GM21723 (cell line): ENCODE measurements around the gene RADIL.
A peak's percentile ranks its signal among the peaks of the same experiment; 100 is the strongest.
"Not testable (repeated sequence)": the region's sequence is repeated elsewhere in the genome, so short reads cannot be mapped to it uniquely, and the experiment has no call there.

Experiments
- ATAC-seq: cut with Tn5 transposase; IDR thresholded peaks from one replicate; pipeline ENCODE4 v1.9.1; 2021; ENCODE audit warnings: mild to moderate bottlenecking, moderate library complexity; ENCODE audit not compliant: unreplicated experiment

Gene RADIL, protein sequence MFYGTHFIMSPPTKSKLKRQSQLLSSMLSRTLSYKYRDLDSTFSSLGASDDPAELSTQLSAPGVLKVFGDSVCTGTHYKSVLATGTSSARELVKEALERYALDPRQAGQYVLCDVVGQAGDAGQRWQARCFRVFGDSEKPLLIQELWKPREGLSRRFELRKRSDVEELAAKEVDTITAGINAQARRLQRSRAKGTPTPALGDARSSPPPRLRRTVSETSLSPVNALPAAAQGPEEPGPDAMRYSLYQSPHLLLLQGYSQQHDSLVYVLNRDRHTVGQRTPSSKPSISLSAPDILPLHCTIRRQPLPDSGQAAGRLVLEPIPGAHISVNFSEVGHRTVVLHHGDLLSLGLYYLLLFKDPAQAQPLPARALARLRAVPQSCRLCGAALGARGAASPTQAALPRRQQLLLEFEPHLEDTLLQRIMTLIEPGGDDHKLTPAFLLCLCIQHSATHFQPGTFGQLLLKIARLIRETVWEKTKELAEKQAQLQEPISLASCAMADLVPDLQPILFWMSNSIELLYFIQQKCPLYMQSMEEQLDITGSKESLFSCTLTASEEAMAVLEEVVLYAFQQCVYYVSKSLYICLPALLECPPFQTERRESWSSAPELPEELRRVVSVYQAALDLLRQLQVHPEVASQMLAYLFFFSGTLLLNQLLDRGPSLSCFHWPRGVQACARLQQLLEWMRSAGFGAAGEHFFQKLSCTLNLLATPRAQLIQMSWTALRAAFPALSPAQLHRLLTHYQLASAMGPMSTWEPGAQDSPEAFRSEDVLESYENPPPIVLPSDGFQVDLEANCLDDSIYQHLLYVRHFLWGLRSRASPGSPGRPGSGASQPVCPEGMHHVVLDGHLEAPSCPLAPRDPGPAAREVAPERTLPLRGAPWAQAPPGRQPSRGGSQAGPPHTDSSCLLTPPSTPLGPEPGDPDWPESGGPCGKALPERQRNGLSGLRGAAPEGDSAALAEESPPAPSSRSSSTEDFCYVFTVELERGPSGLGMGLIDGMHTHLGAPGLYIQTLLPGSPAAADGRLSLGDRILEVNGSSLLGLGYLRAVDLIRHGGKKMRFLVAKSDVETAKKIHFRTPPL

GRCh38 chr7:4883372-4884144 lies at the start of gene RADIL:
RADIL (minus strand) TSS chr7:4883716; CDS start chr7:4878139, 5,577 bp downstream.
- ATAC-seq: peak; percentile 75

DNA sequence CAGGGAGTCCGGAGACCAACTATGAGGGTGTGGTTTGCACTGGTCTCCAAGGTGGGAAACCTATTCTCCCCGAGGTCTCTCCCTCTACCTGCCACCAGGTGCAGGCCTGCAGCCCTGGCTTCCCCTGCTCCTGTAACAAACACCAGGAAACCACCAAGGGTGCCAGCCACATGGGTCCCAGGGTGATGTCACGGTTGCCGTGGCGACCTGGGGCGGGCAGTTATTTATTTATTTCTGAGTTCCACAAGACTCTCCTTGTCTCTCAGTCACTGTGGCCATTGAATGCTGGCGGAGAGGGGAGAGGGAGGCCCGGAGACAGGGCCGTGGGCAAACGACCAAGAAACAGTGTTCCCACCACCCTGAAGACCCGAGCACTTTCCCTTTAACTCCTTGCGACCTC lies 48.4 kb upstream of the RADIL start:
- ATAC-seq: no peak

GRCh38 chr7:4929005-4929404 lies 45.5 kb upstream of the RADIL start:
- ATAC-seq: no peak

DNA sequence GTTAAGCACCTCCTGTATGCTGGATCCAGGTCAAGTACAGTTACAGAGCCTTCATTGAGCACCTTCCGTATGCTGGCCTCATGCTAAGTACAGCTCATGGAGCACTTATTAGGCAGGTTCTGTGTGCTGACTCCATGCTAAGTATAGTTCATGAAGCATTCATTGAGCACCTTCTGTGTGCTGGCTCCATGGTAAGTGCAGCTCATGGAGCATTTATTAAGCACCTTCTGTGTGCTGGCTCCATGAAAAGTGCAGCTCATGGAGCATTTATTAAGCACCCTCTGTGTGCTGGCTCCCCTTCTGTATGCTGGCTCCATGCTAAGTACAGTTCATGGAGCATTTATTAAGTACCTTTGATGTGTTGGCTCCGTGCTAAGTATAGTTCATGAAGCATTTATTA lies 44.9 kb upstream of the RADIL start:
- ATAC-seq: no peak

DNA sequence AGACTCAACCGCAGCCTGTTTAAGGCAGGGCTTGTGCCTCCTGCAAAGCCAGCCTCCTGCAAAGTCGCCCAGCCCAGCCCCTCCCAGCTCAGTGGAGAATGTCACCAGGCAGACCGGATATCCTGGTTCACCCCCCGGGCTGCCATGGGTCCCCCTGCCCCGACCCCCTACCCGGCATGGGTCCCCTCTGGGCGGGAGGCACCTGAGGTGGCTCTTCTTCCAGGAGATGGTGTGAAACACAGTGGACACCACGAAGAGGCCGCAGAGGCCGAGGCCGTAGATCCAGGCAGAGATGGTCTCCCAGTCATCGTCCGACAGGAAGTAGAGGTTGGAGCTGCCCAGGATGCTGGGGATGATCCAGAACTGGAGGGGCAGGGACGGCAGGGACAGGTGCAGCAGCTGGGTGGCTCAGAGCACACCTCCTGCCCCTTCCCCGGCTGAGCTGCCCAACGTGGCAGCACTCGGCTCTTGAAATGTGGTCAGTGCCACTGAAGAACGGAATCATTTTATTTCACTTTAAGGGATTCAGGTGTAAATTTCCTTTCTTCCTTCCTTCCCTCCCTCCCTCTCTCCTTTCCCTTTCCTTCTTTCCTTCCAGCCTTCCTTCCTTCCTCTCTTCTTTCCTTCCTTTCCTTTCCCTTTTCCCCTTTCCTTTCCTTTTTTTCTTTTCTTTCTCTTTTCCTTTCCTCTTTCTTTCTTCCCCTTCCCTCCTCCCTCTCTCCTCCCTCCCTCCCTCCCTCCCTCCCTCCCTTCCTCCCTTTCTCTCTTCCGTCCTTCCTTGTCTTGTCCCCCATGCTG lies 36.7 kb upstream of the RADIL start:
- ATAC-seq: no peak

- no peak for ATAC-seq
Observed at GRCh38 chr7:4916113-4916512, 32.6 kb upstream of the RADIL start.

- ATAC-seq: no peak
Observed at GRCh38 chr7:4911111-4911828, 27.8 kb upstream of the RADIL start.

- no peak for ATAC-seq
Observed at GRCh38 chr7:4906682-4907081, 23.2 kb upstream of the RADIL start.

GRCh38 chr7:4905171-4905570 lies 21.7 kb upstream of the RADIL start:
- ATAC-seq: no peak

GRCh38 chr7:4904346-4904745 lies 20.8 kb upstream of the RADIL start:
- ATAC-seq: no peak

GRCh38 chr7:4895766-4896165 lies 12.2 kb upstream of the RADIL start:
- no peak for ATAC-seq

DNA sequence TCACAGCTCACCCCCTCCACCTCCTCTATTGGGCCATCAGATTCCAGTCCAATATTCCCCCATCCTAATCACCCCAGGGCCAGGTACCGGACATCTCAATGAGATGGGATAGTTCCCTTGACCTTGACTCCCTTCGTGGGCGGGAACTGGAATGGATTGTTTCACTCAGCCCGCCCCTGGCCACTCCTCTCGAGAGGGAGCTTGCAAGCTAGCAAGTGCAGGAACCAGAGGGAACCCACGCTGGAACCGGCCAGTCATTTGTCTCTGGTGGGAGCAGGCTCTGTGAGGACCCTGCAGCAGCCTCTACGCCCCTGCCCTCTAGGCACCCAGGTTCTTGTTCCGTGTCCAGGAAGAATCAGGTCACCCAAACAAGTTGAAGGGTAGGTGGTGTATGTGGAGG lies 11.0 kb upstream of the RADIL start:
- no peak for ATAC-seq

DNA sequence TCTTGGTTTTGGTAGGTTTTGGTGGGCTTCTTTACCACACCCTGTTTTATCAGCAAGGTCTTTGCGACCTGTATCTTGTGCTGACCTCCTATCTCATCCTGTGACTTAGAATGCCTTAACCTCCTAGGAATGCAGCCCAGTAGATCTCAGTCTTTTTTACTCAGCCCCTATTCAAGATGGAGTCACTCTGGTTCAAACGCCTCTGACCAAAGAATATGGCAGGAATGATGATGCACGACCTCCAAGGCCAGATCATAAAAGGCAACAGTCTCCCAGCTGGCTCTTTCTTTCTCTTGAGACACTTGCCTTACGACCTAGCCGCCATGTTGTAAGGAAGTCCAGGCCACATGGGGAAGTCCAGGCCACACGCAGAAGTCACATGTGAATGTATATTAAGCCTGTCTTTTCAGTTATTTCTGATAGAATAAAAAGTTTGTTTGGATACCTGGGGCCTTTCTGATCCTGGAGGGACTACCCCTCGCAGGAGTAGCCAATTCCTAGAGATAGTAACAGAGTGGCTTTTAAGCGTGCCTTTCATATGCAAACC lies 10.5 kb upstream of the RADIL start:
- no peak for ATAC-seq

GRCh38 chr7:4893188-4893587 lies 9.7 kb upstream of the RADIL start:
- not testable (repeated sequence) for ATAC-seq

- ATAC-seq: not testable (repeated sequence)
Observed at GRCh38 chr7:4891522-4891921, 8.0 kb upstream of the RADIL start.

- ATAC-seq: no peak
Observed at GRCh38 chr7:4889682-4890081, 6.2 kb upstream of the RADIL start.

DNA sequence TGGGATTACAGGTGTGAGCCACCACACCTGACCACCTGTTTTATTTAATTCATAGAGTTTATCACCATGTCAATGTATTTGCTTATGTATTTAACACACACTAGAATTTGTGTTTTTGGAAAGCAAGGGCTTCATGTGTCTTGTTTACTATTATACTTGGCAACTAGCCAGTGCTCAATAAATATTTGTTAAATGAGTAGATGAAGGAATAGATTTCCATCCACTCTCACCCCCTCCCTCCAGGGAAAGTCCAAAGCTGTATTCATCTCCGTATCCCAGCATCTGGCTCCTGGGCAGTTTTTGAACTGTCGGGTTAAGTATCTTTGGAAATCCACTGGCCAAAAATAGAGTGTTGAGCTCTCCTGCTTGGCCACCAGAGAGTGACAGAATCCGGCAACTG lies 4.6 kb upstream of the RADIL start:
- no peak for ATAC-seq

DNA sequence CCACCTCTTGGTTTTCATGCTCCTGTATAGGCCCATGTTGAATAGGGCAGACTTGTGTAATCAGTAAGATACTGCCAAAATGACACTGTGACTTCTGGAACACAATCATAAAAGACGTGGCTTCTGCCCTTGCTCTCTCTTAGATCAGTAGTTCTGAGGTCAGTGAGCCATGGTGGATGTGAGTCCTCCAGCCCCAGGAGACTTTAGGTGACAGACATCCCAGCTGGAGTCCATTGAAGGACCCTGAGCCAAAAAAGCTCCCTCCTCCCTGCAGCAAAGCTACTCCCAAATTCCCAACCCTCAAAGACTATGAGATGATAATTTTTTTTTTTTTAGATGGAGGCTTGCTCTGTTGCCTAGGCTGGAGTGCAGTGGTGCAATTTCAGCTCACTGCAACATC lies 3.2 kb upstream of the RADIL start:
- ATAC-seq: no peak

- ATAC-seq: no peak
Observed at GRCh38 chr7:4885317-4885807, 1.8 kb upstream of the RADIL start.
